Daoy (cell line): ENCODE results near the gene PRR16. TPM values are rescaled to one million over a fixed set of nuclear protein-coding genes. Genes with fewer than 3 reads are reported as not detected.
"Not testable (repeated sequence)": the region's sequence is repeated elsewhere in the genome, so short reads cannot be mapped to it uniquely, and the experiment has no call there.

Experiments
- DNase-seq: peaks from one replicate; pipeline ENCODE4 v3.0.0-alpha.2; 2015; ENCODE audit warnings: low read depth
- total RNA-seq: library from RNA; depleted of rRNA; stranded (reverse); fragments of >200 nt; shearing (Covaris generic); gene quantifications from 2 replicates; pipeline ENCODE4 v1.2.3, GENCODE V29; 2014

The PRR16 gene
- total RNA-seq, 1 experiment from 2014 or later = 1.3 TPM

GRCh38 chr5:120638449-120638848, 174.3 kb downstream of the PRR16 start:
- no peak for DNase-seq

DNA sequence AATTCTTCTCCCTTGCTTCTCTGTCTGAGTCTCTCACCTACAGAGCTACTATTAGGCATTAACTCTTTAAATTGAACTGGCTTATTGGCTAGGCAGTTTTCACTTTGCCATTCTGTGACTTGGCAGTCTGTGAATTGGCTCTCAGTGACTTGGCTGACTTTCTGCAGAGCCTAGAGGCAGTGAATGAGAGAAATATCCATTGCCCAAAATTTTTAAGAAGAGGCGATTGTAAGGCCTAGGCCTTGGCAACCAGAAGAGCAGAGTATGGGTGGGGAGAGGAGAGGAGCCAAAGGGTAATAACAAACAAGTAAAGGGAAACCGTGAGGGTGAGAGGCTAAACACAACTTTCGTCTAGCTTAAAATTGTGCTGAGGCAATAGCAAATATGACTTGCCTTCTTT, 176.7 kb downstream of the PRR16 start:
- DNase-seq = no peak

DNA sequence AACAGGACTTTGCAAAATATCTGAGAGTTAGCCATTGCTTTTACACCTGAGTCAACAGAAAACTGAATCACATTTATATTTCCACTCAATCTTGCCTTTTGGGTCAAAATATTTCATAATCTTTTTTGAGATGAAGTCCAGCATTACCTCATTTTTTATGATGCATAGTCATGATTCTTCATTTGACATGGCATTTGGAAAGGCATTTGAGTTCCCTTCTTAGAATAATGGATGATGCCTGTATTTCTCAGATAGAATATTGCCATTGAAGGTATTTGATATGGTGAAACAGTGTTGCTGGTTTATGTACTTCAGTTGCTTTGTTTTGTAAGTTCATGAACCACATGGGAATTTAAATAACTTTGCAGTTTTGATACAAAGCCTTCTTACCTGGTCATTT, 180.4 kb downstream of the PRR16 start:
- DNase-seq = no peak

DNA sequence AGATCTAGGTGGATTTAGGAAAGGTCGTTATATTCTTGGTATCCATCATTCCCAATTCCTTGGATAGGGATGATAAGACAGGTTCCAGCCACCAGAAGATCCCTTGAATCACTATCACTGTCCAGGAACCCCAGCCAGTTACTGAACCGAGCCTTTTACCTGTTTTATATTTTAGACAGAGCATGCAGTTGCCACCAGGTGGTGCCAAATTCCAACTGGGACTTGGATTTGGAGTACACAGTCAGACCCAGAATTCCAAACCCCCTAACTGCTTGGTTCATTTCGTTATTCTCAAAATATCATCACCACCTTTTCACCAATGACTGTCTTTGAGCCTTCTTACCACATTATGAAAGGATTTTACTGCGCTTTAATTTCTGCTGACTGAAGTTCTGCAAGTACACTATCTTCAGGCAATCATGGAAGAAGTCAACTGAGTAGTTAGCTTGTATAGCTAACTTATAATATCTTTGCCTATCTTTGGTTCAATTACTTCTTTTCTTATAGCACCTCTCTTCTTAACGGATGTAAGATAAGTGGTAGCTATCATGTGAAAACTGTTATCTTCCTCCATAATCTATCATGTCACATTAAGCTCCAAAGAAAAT, 191.8 kb downstream of the PRR16 start:
- DNase-seq = peak; percentile 45

DNA sequence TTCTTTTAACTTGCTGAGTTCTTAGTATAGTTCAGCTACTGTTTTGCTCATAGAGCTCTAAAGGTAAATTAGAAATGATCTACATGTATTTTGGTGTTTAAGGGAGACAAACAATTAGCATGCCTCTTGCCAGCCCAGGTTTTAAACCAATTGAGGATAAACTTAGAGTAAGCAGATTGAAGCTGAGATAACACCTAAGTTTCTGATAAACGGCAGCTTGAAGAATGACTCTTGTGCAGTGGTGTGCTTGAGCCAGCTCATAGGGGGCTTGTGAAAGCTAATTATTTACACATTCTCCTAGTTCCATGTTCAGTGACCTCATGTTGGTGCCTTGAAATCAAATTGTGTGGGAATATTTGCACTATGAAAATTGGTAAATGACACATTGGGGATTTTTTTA, 193.0 kb downstream of the PRR16 start:
- DNase-seq = no peak

GRCh38 chr5:120677481-120677880, 213.4 kb downstream of the PRR16 start:
- no peak for DNase-seq

DNA sequence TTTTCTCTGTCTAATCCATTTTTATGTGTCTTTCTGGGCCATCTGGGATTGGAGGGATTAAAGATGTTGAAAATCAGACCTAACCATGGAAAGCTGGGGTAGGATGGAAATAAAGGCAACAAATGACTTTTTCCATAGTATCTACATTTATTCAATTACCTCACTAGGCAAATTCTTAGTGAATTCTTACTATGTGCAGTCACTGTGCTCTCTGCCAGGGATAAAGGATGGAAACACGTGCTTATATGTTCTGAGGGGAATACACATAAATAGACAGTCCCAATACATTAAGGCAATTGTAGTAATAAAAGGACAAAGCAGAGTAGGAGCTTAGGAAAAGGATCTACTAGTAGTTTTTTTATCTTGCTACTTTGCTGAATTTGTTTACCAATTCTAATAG, 214.2 kb downstream of the PRR16 start:
- no peak for DNase-seq

- peak; percentile 14 for DNase-seq
These were observed 218.8 kb downstream of the PRR16 start for GRCh38 chr5:120682851-120683250.

DNA sequence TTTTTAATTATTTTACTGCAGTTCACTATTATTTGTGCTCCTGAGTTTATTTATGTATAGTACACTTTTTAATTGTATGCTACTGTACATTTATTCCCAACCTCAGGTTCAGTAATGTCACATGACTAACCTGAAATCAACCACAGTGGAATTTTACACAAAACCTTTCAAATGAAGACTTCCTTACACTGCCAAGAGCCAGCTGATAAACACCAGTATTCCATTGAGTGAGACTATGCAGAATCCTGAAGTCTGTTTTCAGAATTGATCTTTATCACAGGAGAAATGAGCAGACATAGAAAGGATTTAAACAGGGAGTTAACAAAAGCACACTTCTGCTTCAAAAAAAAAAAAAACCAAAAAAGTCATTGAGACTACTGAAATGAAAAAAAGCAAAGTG, 219.5 kb downstream of the PRR16 start:
- no peak for DNase-seq

DNA sequence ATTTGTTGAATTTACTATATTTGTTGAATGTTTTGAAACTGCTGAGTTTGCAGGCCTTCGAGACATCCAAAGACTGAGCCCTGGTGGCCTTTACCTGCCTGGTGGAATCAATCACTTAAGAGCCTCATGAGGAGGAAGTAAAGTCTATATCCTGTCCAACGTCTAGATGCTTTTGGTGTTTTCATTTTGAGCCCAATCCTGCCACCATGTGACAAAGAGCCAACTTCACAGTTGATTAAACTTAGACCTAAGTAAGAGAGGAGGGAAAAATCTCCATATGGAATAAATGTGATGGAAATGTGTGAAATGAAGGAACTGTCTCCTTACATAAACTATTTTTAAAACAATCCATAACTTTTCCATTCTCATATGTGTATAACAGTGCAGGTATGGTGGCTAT, 220.1 kb downstream of the PRR16 start:
- no peak for DNase-seq

- DNase-seq = peak; percentile 5
These were observed 220.8 kb downstream of the PRR16 start for GRCh38 chr5:120684749-120685415.

GRCh38 chr5:120690621-120691407, 226.7 kb downstream of the PRR16 start:
- peak; percentile 14 for DNase-seq

DNA sequence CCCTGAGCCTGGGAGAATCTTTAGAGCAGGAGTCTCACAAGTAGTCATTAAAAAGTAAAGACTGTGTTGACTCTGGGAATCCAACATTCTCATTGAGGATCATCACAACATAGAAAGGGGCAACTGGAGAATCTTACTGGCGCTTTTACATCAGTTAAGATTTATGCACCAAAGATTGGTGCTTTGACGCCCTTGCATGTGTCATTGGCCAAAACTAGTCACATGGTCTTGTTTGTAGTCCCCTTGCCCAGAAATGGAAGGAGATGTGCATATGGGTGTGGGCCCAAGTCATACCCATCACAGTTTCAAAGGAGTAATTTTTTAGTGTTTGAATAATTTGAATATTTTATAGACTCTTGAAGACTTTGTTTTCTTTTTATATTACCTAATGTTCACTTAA, 228.2 kb downstream of the PRR16 start:
- no peak for DNase-seq

DNA sequence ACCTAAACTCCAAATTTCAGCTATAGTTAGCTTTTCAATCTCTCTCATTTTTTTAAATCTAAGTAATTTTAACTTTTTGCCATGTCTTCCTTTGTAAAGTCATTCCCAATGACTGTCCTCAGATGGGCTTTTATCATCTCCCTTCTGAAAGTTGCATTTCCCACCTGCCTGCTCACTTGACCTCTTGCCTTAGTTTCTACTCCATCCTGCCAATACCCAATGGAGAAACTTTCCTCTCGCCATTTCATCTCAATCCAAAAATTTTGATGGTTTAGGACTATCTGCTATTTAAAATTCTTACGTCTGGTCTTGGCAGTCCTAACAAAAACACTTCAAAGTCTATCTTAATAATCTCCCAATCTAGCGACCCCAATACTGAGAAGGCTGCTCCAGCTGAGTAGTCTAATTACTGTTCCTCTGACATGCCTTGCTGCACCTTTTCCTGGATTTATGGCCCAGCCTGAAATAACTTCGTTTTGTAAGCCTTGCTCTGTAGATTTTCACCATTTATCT, 231.3 kb downstream of the PRR16 start:
- DNase-seq = no peak

- no peak for DNase-seq
These were observed 233.0 kb downstream of the PRR16 start for GRCh38 chr5:120697147-120697546.

- DNase-seq = not testable (repeated sequence)
These were observed 233.7 kb downstream of the PRR16 start for GRCh38 chr5:120697670-120698327.

DNA sequence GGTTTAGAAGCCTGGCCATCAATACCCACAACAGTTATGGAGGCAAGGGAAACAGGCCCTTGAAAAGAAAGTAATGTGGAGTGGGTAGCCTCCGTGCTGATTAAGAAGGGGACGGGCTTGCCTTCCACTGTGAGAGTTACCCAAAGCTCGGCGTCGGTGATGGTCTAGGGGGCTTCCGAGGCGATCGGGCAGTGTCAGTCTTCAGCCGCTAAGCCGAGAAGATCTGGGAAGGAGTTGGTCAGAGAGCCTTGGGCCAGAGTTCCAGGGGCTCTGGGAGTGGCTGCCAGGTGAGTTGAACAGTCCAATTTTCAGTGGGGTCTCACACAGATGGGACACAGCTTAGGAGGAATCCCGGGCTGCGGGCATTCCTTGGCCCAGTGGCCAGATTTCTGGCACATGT, 236.6 kb downstream of the PRR16 start:
- DNase-seq = not testable (repeated sequence)

DNA sequence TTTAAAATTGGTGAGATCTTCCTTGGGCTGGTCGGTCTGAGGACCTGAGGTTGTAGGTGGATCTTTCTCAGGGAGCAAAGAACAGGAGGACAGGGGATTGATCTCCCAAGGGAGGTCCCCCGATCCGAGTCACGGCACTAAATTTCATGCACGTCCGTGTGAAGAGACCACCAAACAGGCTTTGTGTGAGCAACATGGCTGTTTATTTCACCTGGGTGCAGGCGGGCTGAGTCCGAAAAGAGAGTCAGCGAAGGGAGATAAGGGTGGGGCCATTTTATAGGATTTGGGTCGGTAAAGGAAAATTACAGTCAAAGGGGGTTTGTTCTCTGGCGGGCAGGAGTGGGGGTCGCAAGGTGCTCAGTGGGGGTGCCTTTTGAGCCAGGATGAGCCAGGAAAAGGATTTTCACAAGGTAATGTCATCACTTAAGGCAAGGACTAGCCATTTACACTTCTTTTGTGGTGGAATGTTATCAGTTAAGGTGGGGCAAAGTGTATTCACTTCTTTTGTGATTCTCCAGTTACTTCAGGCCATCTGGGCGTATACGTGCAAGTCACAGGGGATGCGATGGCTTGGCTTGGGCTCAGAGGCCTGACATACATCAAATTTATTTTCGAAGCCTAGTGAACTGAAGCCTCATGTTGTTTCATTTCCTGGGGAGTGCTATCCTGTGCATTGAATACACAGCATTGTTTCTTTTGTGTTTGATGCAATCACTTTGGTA, 238.9 kb downstream of the PRR16 start:
- not testable (repeated sequence) for DNase-seq

DNA sequence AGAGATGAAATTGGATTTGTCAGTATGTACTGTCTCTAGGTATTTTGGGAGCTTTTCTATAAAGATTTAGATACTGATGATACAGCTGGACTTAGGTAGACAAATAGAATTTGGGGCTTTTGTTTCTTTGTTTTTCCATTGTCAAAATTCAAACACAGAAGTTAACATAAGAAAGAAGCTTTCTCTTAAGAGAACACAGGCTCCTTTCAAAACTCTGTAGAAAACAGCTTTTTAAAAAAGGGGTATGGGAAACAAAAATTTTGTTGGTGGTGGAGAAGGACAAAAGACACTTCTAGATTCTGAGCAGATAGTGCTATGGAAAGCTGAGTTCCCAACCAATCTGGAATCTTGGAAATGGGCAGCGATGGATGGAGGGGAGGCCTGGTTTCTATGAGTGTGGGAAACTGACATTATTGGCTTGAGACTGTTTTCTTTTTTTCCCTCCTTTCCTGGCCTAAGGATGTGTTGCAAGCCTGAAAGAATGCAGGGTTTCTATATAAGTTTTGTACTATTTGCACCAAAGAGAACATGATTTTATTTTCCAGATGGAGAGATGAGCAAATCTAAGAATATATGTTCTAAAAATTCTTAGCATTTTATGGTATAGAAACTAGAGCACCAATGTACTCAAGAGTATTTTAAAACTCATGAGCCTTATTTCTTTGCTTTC, 240.0 kb downstream of the PRR16 start:
- DNase-seq = no peak

DNA sequence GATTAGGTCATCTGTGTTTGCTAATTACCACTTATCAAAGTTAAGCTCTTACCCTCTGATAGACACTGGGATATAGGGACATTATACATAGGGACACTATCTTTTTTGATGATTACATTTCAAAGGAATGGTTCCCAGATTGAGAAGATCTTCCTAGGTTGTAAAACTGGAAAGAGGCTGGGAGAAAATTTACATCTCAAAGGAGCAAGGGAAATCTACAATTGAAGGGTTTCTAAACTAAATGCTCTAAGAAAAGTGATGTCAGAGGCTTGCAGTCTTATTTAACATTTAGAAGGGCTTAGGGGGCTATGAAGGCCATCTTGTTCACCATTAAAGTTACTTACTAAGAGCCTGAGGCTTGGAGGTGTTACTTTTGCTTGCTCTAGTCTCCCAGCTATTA, 242.8 kb downstream of the PRR16 start:
- DNase-seq = no peak

DNA sequence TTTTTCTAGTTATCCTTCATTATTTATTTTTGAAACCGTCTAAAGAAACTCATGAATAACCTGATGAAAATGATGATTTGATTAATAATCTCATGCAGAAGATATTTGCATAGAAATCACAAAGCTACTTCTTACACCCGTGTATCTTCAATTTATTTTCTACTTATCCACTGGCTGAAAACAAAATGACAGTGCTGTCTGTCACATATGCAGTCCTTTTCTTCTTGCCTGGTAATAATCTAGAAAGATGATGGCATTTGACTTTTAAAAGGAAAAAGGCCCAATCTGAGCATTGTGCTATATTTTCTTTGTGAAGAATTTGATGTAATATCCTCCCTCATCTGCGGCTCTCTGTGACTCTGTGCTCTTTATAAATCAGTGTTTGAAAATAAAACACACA, 253.3 kb downstream of the PRR16 start:
- DNase-seq = no peak
